HEK293 (cell line): ENCODE results near the gene ADAMTS17.
"Not testable (repeated sequence)": the region's sequence is repeated elsewhere in the genome, so short reads cannot be mapped to it uniquely, and the experiment has no call there.

Experiments used
- CTCF ChIA-PET: fragments of 350-600 bp; formaldehyde crosslinking; extraction: SDS; loops from one replicate; lab custom pipeline; 2021; ENCODE audit warnings: antibody characterized with exemption; lab: Yijun Ruan, JAX
- POLR2A ChIA-PET: fragments of 300-600 bp; formaldehyde crosslinking; extraction: SDS; loops from one replicate; lab custom pipeline; 2020; ENCODE audit warnings: antibody characterized with exemption, inconsistent platforms; lab: Yijun Ruan, JAX
- H3K27ac ChIP-seq: fragments of 200-500 bp; sonication (Bioruptor generic); 2 replicates; pipeline ENCODE4 v1.5.1; 2014; ENCODE audit warnings: low read depth, low read length, control low read depth, inconsistent platforms; ENCODE audit errors: extremely low read depth
- H3K36me3 ChIP-seq, 2 experiments: fragments of 200-500 bp in 1 of 2; sonication (Bioruptor generic) in 1 of 2; 1 replicate in 1 of 2; 2 replicates in 1 of 2; pipeline ENCODE4 v1.5.1; 2014 to 2017; ENCODE audit warnings: inconsistent platforms in 2 of 2, low read length in 2 of 2; ENCODE audit not compliant: control insufficient read depth in 2 of 2, insufficient read depth in 1 of 2
- H3K4me1 ChIP-seq: fragments of 200-500 bp; sonication (Bioruptor generic); 2 replicates; pipeline ENCODE4 v1.5.1; 2014; ENCODE audit warnings: mild to moderate bottlenecking, low read length, inconsistent platforms; ENCODE audit not compliant: control insufficient read depth, insufficient read depth
- H3K4me3 ChIP-seq: 2 replicates; pipeline ENCODE4 v1.5.1; 2011; ENCODE audit warnings: low read depth, mild to moderate bottlenecking, control low read depth, low read length, moderate library complexity
- H3K9me3 ChIP-seq: fragments of 200-500 bp; sonication (Bioruptor generic); 2 replicates; pipeline ENCODE4 v1.5.1; 2014; ENCODE audit warnings: low read depth, low read length, inconsistent platforms; ENCODE audit not compliant: control insufficient read depth, insufficient read depth
- FEZF1 ChIP-seq: fragments of 450-650 bp; formaldehyde crosslinking; IDR thresholded peaks from 2 replicates; pipeline ENCODE4 v1.5.1; 2016; ENCODE audit warnings: missing biosample characterization, missing genetic modification characterization
- IKZF3 ChIP-seq: fragments of 450-650 bp; IDR thresholded peaks from 2 replicates; pipeline ENCODE4 v1.5.0; 2018; ENCODE audit warnings: missing biosample characterization, mild to moderate bottlenecking, missing genetic modification characterization, moderate library complexity
- PRDM6 ChIP-seq: fragments of 450-650 bp; formaldehyde crosslinking; IDR thresholded peaks from 2 replicates; pipeline ENCODE4 v1.5.1; 2017; ENCODE audit warnings: missing biosample characterization, missing genetic modification characterization
- TCF7L2 ChIP-seq: IDR thresholded peaks from 2 replicates; pipeline ENCODE4 v1.6.1; 2011; ENCODE audit warnings: low read depth, mild to moderate bottlenecking, inconsistent platforms, low read length, moderate library complexity, borderline replicate concordance
- ZEB2 ChIP-seq: fragments of 450-650 bp; formaldehyde crosslinking; IDR thresholded peaks from 2 replicates; pipeline ENCODE4 v1.5.1; 2016; ENCODE audit warnings: missing biosample characterization, missing genetic modification characterization
- ZNF211 ChIP-seq: fragments of 450-650 bp; formaldehyde crosslinking; IDR thresholded peaks from 2 replicates; pipeline ENCODE4 v1.5.1; 2016; ENCODE audit warnings: low read depth, missing biosample characterization, missing genetic modification characterization
- ZNF302 ChIP-seq: fragments of 450-650 bp; formaldehyde crosslinking; IDR thresholded peaks from 2 replicates; pipeline ENCODE4 v1.5.1; 2016; ENCODE audit warnings: missing biosample characterization, missing genetic modification characterization, low read depth
- ZNF391 ChIP-seq: fragments of 450-650 bp; formaldehyde crosslinking; IDR thresholded peaks from 2 replicates; pipeline ENCODE4 v1.5.1; 2016; ENCODE audit warnings: low read depth, missing biosample characterization, missing genetic modification characterization, borderline replicate concordance
- ZNF416 ChIP-seq: fragments of 450-650 bp; formaldehyde crosslinking; IDR thresholded peaks from 2 replicates; pipeline ENCODE4 v1.5.1; 2016; ENCODE audit warnings: missing biosample characterization, missing genetic modification characterization
- ZNF473 ChIP-seq: fragments of 450-650 bp; formaldehyde crosslinking; IDR thresholded peaks from 2 replicates; pipeline ENCODE4 v1.5.1; 2017; ENCODE audit warnings: missing biosample characterization, missing genetic modification characterization
- ZNF518A ChIP-seq: fragments of 450-650 bp; formaldehyde crosslinking; conservative IDR thresholded peaks from 2 replicates; pipeline ENCODE4 v1.5.1; 2016; ENCODE audit warnings: low read depth, missing biosample characterization, missing genetic modification characterization
- ZNF530 ChIP-seq: fragments of 450-650 bp; formaldehyde crosslinking; IDR thresholded peaks from 2 replicates; pipeline ENCODE4 v1.5.1; 2016; ENCODE audit warnings: low read depth, missing biosample characterization, missing genetic modification characterization
- ZNF548 ChIP-seq: fragments of 450-650 bp; formaldehyde crosslinking; IDR thresholded peaks from 2 replicates; pipeline ENCODE4 v1.5.1; 2016; ENCODE audit warnings: missing biosample characterization, missing genetic modification characterization
- ZNF571 ChIP-seq: fragments of 450-650 bp; formaldehyde crosslinking; IDR thresholded peaks from 2 replicates; pipeline ENCODE4 v1.5.0; 2017; ENCODE audit warnings: missing biosample characterization, missing genetic modification characterization
- ZNF596 ChIP-seq: fragments of 450-650 bp; IDR thresholded peaks from 2 replicates; pipeline ENCODE4 v1.5.0; 2018; ENCODE audit warnings: missing biosample characterization, mild to moderate bottlenecking, missing genetic modification characterization, moderate library complexity
- ZNF629 ChIP-seq: fragments of 450-650 bp; formaldehyde crosslinking; IDR thresholded peaks from 2 replicates; pipeline ENCODE4 v1.5.1; 2017; ENCODE audit warnings: missing biosample characterization, missing genetic modification characterization
- ZNF639 ChIP-seq: fragments of 450-650 bp; formaldehyde crosslinking; IDR thresholded peaks from 2 replicates; pipeline ENCODE4 v1.5.1; 2016; ENCODE audit warnings: missing biosample characterization, missing genetic modification characterization
- ZNF704 ChIP-seq: fragments of 450-650 bp; formaldehyde crosslinking; IDR thresholded peaks from 2 replicates; pipeline ENCODE4 v1.5.1; 2016; ENCODE audit warnings: missing biosample characterization, missing genetic modification characterization
- ZNF785 ChIP-seq: fragments of 450-650 bp; formaldehyde crosslinking; IDR thresholded peaks from 2 replicates; pipeline ENCODE4 v1.5.1; 2016; ENCODE audit warnings: missing biosample characterization, missing genetic modification characterization
- ZSCAN16 ChIP-seq: fragments of 450-650 bp; formaldehyde crosslinking; IDR thresholded peaks from 2 replicates; pipeline ENCODE4 v1.5.1; 2016; ENCODE audit warnings: missing biosample characterization, missing genetic modification characterization
- ZSCAN18 ChIP-seq: fragments of 450-650 bp; formaldehyde crosslinking; IDR thresholded peaks from 2 replicates; pipeline ENCODE4 v1.5.1; 2016; ENCODE audit warnings: missing biosample characterization, missing genetic modification characterization

ADAMTS17 gene

GRCh38 chr15:100073982-100074381 lies 267.8 kb downstream of the ADAMTS17 start:
- TF ChIP-seq ZNF596 (no peak), PRDM6 (no peak), ZNF548 (tag by site-specific recombination) (no peak), ZEB2 (tag by site-specific recombination) (no peak), ZSCAN16 (tag by site-specific recombination) (no peak), ZNF391 (tag by site-specific recombination) (no peak), TCF7L2 (no peak), ZNF530 (tag by site-specific recombination) (no peak), ZNF639 (tag by site-specific recombination) (no peak), ZNF416 (no peak)
- Histone ChIP-seq H3K36me3 (no peaks in the 10 kb centered on the region), H3K4me1 (no peaks in the 10 kb centered on the region), H3K4me3 (no peak overlapping the region), H3K27ac (no peak overlapping the region), H3K9me3 (no peaks in the 10 kb centered on the region)
- ChIA-PET POLR2A (no interaction called here), CTCF (no interaction called here)

GRCh38 chr15:100066521-100067280 lies 275.1 kb downstream of the ADAMTS17 start:
- H3K9me3 ChIP-seq, CTCF ChIA-PET, H3K4me3 ChIP-seq, H3K27ac ChIP-seq, H3K36me3 ChIP-seq, H3K4me1 ChIP-seq, POLR2A ChIA-PET: not testable (repeated sequence)

- no peaks in the 10 kb centered on the region for H3K4me1 ChIP-seq
- no peak overlapping the region for H3K27ac ChIP-seq
- H3K4me3 ChIP-seq = no peak overlapping the region
- no peaks in the 10 kb centered on the region for H3K9me3 ChIP-seq
- CTCF ChIA-PET = interaction anchor here (0.7 kb wide), 1 partner anchor 16 kb away, joined by 4 read pairs; no protein-coding TSS in a partner anchor
- POLR2A ChIA-PET = no interaction called here
- H3K36me3 ChIP-seq = no peaks in the 10 kb centered on the region
- TF ChIP-seq ZNF629 (tag by site-specific recombination) = no peak
- TF ChIP-seq ZNF785 = no peak
- TF ChIP-seq ZNF571 (tag by site-specific recombination) = no peak
- TF ChIP-seq IKZF3 (tag by site-specific recombination) = no peak
- TF ChIP-seq FEZF1 (tag by site-specific recombination) = no peak
- no peak for TF ChIP-seq ZNF302 (tag by site-specific recombination)
- TF ChIP-seq ZSCAN18 (tag by site-specific recombination) = no peak
- TF ChIP-seq ZNF704 (tag by site-specific recombination) = no peak
- no peak for TF ChIP-seq ZNF211 (tag by site-specific recombination)
- TF ChIP-seq ZNF518A (tag by site-specific recombination) = no peak
- TF ChIP-seq ZNF473 = no peak
Measured at GRCh38 chr15:100061944-100062343, 279.8 kb downstream of the ADAMTS17 start.
